Non-pigmented ciliary epithelial cell (primary cell): ENCODE results near the gene CISTR.
A peak's percentile ranks its signal among the peaks of the same experiment; 100 is the strongest.
"Not testable (repeated sequence)": the region's sequence is repeated elsewhere in the genome, so short reads cannot be mapped to it uniquely, and the experiment has no call there.

Experiments used
- DNase-seq: peaks from one replicate; pipeline ENCODE4 v3.0.0-alpha.2; 2010; ENCODE audit warnings: low read depth

CISTR gene

DNA sequence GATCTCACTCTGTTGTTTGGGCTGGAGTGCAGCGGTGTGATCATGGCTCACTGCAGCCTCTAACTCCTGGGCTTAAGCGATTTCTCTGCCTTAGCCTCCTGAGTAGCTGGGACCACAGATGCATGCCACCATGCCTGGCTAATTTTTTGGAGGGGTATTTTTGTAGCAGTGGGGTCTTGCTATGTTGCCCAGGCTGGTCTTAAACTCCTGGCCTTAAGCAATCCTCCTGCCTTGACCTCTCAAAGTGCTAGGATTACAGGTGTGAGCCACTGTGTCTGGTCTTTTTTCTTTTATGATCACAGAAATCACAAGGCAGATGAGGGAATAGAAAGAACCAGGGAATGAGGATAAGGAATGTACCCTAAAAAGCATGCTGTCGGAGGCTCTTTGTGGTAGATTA lies 11.0 kb upstream of the CISTR start:
- DNase-seq, result not testable (repeated sequence)

DNA sequence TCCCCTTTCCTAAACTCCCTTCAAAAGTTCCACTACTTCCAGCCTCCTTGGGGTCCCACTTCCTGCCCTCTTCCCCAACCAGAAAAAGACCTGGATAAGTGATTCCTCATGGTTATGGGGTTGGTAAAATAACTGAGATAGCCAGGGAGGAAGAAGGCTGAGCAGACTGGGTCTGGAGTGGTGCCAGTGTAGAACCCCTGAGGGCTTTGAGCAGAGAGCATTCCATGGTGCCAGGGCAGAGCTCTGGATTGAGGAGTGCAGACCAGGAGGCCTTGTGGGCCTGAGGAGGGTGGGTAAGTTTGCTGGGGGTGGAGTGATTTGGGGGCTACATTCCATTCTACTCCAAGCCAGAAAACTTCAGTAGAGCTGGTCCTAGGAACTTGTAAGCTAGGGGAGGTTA lies 9.5 kb upstream of the CISTR start:
- no peak for DNase-seq

DNA sequence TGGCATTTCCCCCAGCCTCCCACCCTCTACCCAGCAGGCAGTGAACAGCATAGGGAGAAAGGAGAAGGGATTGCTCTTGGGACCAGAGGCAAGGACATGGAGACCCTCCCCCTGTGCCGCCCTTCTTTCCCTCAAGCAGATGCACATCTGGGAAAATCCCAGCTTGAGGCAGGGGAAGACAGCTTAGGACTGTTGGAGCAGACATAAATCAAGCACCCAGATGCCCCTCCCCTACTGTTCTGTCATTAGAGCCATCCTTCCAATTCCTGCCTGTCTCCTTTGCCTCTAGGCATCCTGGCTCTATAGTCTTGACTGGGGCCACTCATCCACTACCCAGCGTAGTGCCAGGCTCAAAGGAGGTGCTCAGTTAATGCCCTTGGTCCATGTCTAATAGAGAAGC lies 7.5 kb upstream of the CISTR start:
- no peak for DNase-seq

DNA sequence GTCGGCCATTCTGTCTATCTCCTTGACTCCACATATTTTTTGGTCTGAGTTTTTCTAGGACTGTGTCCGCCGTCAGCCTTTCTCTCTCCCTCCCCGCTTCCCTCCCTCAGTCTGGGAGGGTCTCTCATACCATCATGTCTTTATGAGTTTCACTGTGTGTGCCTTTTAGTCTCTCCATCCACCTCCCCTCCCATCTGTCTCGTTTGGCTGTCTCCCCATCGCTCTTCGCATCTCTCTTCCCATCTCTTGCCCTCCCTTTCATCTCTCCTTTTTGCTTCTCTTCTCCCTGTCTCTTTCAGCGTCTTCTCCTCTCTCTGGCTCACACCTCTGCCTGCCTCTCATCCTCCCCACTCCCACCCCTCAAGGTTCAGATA lies 6.9 kb upstream of the CISTR start:
- no peak for DNase-seq

DNA sequence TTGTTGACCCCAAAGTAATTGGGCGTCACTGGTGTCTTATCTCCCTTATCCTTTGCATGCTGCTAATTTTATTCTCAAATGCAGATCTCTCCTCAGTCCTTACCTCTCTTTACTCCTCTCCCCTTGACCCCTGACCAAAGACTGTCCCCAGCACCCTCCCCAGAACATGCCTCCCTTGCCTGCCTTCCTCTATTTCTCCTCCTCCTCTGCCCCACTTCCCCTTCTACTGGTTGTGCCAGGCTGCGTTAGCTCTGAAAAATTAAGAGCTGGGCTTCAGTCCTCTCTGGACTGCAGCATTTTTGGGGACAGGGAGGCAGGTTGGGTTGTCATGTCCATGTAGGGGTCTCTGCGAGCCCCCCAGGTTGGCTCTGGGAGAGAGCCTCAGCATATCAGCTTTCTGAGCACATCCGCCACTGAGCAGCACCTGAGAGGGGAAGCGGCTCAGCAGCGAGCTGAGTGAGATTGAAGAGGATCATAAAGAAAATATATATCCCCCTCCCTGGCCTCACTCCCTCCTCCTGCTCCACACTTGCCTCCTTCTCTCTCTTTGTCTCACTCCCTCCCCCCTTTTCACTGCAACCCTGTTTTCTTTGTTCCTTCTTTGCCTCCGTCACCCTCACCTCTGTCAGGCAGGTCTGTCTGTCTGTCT lies 6.4 kb upstream of the CISTR start:
- no peak for DNase-seq

DNA sequence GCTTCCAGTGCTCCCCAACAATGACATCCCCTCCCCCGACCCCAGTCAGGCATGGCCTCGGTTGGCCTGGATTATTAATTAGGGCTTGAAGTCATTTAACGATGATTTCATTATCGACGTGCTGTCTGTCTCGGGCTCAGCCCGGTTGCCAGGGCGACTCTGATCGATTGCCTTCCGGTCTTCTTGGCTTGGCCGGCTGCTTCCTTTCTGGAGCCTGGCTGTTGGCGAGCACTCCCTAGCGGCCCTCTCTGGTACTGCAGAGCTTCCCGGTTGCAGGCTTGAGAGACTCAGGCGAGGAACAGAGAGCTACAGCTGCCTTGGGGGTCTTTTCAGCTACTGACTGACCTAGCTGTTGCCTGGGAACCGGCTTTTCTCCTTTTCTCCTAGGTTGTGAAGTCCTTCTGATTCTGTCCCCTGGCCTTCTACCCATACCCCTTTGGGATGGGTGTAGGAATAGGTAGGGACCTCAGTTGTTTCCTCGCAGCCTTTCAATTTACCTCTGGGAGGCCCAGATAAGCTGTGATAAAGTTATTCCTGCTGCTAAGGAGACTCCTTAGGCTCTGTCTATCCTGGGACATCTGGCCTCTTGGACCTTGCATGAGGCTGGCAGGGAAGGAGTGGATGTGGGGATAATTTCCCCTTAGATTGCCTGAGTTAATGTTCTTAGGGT lies 5.5 kb upstream of the CISTR start:
- DNase-seq, result no peak

DNA sequence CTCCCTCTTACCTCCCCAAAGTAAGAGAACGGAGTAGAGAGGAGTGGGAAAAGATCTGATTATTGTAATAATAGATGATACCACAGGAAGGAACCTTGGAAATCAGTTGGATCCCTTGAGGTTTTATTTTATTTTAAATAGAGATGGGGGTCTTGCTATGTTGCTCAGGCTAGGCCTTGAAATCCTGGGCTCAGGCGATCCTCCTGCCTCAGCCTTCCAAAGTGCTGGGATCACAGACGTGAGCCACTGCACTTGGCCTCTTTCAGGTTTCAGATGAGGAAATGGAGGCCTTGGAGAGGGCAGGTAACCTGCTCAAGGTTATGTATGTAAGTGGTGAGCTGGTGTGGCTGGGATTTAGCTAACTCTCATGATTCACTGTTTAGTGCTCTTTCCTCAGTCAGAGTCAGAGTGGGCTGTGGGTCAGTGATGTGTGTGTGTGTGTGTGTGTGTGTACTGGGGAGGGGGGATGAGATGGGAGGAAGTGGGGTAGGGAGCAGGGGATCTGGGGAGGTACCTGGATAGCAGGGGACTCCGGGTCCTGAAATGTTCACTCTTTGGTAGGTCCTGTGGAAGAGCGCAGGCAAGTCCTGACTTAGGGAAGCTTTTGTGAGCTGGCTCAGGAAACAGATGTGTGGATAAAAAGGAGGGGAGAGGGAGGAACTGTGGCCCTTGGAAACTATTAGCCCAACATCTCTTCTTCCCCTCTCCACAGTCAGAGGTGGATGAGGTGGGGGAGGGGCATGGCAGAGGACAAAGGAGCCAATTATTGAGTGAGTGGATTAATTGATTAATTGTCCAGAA lies 4.7 kb upstream of the CISTR start:
- no peak for DNase-seq

DNA sequence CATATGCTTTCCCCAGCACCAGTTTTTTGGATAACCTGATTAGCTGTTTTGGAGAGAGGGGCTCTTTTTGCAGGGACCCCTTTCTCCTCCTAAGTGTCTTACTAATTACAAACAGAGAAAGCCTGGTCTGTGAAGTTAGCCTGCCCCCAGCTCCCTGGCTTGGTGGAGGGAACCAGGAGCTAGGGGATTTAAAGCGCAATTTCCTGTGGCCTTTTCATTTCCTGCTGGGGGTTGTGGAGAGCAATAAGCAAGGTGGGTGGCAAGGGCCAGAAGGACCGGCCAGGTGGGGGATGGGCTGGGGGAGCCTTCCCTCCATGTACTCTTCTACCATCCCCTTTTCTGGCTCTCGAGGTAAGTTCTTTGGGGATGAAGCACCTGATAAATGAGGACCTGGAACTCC lies 4.1 kb upstream of the CISTR start:
- DNase-seq, result no peak

DNA sequence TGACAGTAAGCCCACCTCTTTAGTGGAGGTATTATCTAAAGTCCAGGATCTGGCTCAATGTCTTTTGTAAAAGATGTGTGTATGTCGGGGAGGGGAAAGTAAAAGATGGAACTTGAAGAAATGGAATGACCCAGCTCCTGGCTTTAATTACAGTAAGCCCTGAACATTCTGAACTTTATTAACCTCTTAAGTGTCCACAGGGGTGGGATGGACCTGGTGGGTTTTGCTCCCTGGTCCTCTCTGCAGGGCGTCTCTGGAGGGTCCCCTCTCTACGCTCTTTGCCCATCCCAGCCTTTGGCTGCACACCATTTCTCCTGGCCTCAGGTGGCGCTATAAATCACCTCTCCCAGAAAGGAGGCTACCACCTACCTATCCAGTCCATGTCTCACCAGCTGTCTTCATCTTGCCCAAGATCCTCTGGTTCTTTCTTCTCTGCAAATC lies 3.7 kb upstream of the CISTR start:
- DNase-seq, result no peak

DNA sequence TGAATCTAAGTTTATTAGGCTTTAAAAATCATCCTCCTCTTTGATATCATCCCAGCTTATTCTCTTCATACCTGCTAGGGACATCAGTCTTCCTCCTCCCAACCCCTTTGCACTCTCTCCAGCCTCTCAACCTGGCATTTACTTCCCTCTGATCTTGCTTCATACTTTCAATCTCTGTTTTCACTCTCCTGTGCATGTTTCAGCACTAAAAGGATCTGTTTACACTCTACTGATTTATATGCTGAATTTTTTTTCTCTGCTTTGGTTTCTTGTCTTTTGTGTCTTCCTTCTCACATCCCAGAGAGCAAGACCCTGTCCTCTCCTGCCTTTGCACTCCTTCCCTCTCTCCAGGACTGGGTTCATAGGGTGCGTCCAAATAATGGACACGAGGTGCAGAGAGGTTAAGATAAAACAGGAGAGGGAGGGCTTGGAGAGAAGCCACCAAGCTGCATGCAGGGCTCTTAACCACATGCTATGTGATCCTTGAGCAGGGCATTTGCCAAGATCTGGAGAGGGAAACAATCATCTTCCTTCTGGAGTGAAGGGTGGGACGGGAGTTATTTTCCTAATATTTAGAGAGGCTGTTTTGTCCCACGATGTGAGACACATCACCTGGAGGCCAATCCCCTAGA lies 3.0 kb upstream of the CISTR start:
- DNase-seq, result no peak

DNA sequence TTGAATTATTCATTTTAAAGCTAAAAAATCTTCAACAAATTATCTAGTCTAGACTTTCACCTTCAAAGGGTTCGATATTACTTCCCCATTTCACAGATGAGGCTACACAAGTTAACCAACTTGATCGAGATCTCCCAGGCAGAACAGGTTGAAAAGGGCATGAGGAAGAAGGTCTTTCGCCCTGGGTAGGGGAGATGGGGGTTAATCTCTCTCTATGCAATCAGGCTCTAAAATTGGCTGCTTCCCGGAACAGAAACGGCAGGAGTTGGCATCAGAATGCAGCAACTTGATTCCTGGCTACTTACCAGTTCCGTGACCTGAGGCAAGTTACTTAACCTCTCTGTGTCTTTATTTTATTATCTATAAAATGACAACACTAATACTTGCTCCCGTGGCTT lies 2.4 kb upstream of the CISTR start:
- no peak for DNase-seq

DNA sequence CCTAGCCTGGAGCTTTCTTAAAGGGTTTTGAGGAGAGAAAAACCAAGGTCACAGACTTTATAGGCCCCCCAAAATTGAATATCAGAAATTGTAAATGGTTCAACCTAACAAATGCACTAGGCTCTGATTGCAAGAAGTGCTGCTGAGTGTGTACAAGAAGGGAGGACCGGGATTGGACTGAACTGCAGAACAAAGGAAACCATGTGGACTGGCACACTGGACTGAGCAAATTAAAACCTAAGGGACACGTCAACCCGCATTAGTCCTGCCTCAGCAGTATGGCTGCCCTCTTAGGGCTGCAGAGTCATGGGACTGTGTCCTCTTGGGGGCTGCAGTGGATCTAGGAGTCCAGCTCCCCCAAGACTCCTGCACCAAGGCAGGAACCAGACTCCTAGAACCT lies 842 bp upstream of the CISTR start:
- DNase-seq, result no peak

DNA sequence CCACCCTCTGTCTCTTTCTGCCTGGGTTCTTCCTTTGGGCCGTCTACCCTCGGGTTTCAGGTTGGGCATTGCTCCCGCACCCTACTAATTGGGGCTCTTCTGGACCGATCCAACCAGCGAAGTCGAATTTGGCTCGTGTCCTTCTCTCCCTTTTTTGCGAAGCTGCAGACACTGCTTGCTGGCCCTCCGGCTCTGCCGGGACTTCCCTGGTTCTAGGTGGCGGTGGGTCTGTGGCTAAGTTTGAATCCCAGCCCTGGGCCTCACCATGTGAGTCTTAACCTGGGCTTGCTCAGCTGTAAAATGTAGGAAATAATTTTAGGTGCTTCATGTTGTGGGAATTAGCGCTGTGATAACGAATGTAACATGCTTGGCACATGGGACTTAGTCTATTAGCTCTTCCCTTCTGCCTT lies 418 bp upstream of the CISTR start:
- no peak for DNase-seq

DNA sequence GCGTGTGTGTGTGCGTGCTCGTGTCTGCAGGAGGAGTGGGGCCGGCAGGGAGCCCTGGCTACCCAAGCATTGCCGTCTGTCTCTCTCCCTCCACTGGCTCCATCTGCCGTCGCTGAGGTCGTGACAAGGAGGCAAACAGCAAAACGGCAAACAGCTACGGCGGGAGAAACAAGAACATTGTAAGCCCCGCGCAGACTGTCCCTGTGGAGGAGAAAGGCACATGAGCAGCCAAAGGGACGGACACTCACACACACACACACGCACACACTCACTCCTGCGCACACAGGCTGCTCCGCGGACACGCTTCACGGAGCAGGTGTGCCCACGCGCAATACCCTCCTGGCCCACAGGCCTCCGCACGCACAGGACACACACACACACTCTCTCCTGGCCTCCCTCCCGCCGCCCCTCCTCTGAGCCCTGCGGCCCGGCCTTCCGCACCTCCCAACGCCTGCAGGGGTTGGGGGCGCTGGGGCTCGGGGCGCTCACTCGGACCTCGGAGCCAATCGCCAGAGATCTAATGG lies 905 bp downstream of the CISTR start:
- DNase-seq, result no peak

DNA sequence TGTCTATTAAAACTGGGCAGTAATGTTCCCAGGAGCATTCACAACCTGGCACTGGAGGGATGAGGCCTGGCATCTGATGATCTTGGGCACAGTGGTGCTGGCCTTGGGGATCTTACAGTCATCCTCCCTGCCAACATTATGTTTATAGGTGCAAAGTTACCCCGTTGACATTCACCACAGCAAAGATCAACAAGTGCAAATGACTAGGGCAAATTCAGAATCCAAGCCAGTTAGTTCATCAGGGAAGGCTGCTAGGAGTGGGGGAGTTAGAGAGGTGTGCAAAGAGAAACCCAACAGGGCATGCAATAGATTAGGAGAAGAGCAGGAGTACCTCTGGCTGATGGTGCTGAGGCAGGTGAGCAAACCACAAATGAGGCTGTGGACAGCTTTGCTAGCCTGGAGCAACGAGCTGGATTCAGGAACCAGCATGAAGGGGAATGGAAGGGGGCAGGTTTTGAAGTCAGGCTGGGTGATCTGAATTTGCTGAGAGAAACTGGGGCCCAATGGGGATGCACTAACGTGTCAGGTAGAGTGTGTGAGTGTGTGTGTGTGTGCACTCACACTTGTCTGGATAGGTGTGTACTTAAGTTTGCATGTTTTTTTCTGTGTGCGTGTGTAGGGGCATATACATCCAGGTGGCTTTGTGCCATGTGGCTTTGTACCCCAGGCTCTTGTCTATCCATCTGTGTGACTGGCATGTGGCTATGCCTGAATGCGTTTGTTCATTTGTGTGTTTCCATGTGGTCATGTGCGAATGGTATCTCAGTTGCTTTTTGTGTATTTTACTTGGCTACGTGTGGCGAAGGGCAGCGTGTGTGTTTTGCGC lies 1.6 kb downstream of the CISTR start:
- DNase-seq, result no peak

DNA sequence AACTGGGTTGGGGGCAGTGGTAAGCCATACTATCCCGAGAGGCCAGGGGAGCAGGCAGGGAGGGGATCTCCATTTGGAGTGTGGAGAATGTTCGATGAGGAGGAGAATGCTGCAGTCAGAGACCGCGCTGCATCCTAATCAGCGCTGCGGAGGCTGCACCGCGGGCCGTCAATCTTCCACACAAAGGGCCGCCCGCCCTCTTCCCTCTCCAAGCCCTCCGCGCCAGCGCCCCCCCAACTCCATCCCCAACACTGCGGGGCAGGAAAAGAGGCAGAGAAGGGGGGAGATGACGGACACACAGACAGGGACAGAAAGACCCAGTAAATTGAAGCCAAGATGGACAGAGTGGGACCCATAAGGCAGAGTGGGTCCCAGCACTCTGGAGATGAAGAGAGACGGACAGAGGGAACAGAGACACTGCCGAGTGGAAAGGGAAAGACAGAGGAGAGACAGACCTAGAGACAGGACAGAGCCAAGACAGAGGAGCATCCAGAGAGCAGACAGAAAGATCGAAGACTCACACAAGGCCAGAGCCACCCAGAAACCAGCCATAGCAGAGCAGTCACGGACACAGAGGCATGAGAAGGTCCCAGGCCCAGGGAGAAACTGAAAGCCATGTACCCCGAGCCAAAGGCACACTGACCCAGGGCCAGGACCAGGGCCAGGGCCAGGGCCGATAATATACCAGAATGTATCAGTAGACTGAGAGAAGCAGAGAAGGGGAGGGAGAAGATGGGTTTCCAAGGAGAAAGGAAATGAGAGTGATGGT lies 3.5 kb downstream of the CISTR start:
- no peak for DNase-seq

DNA sequence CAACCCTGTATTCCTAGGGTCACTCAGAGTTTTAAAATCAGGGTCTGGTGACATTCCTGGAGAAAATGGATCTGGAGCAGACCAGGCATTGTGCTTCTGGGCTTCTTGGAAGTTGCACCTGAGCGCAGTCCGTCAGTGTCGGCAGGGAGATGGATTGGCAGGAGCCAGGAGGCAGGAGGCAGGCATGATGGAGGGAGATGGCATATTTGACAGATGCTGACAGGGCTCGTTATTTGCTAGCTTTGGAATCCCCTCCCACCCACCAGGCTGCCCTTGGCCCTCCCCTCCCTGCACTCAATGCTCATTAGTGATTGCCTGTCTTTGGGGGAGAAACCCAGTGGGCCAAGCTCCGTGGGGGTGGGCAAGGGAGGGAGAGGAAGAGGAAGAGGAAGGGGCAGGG lies 4.7 kb downstream of the CISTR start:
- no peak for DNase-seq

DNA sequence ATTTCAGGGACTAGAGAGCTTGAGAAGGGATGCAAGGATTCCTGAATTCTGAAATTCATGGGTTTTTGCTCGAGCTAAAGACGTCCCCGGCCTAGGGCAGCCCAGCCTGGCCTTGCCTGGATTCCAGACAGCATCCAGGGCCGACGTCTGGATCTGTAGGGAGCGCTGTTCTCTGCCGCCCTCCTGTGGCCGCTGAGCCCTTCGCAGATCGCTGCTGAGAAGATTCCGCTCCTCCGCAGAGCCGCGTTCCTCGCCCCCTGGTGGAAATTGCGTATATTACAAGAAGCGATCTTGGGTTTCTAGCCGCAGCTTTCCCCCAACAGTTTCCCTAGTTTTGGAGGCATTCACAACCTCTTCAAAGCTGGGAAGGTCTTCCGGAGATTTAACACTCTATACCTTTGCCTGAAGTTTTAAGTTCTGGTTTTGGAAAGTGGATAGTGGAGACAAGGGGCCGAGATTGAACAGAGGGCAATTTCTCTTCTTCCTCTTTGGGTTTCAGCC lies 5.1 kb downstream of the CISTR start:
- peak; percentile 73 for DNase-seq

DNA sequence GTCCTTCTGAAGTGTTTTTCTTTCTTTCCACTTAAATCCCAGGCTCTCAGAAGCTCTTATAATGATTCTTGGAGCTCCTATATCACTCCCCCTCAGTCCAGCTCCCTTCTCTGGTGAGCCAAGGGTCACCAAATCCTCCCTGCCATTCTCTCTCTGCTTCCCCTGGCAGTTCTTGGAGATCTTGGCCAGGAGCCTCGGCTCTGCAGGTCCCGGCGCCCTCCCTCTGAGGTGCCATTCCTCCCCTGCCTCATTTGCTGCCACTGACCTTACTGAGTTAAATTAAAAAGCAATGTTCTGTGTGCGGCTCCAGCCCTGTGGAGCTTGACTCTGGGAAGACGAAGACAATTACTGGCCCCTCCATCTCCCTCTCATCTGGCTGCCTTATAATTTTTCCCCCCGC lies 7.0 kb downstream of the CISTR start:
- DNase-seq, result no peak

DNA sequence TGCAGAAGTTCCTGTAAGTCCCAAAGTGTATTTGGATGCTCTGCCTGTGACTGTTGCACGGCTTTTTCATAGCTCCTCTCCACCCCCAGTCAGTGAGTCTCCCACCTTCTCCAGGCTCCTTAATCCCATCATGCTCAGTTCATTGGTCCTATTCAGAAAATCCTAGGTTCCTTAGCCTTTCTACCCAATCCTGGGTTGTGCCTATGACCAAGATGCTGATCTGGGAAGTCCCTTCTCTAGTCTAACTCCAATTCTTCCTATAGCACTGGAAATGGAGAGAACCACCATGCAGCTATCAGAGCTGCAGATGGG lies 7.7 kb downstream of the CISTR start:
- DNase-seq, result no peak
